NCI-H146 treated with DMSO at 0.1 percent for 48 hours (cell line): Measurements from ENCODE around the gene SLC22A3.

ENCODE experiments used
- DNase-seq: peaks from one replicate; lab custom pipeline; 2025; ENCODE audit not compliant: unreplicated experiment; lab: John Stamatoyannopoulos, UW

Gene SLC22A3

GRCh38 chr6:160487116-160487515 lies 138.9 kb downstream of the SLC22A3 start:
- DNase-seq = no peak

- no peak for DNase-seq
These were observed 140.9 kb downstream of the SLC22A3 start for GRCh38 chr6:160489091-160489490.

GRCh38 chr6:160494576-160494975 lies 146.4 kb downstream of the SLC22A3 start:
- DNase-seq = no peak

- no peak for DNase-seq
These were observed 152.5 kb downstream of the SLC22A3 start for GRCh38 chr6:160500639-160501038.
